ENCODE results near the gene POTEG. TPM values are rescaled to one million over a fixed set of nuclear protein-coding genes. Genes with fewer than 3 reads are reported as not detected.
"Not testable (repeated sequence)": the region's sequence is repeated elsewhere in the genome, so short reads cannot be mapped to it uniquely, and the experiment has no call there.

POTEG gene
- total and polyA plus RNA-seq, 9 donors = not detected

GRCh38 chr14:19371767-19372166 lies 62.4 kb downstream of the POTEG start:
- H3K9me3 ChIP-seq; H3K27ac ChIP-seq; H3K36me3 ChIP-seq; H3K4me1 ChIP-seq (ENCODE audit: insufficient read depth); H3K4me3 ChIP-seq; DNase-seq; H3K27me3 ChIP-seq; intact Hi-C loops (cut with DNase I): not testable (repeated sequence)
- 76 to 82% (median 81%) methylated on average over 10 of the region's 16 CpGs for WGBS, 3 donors

DNA sequence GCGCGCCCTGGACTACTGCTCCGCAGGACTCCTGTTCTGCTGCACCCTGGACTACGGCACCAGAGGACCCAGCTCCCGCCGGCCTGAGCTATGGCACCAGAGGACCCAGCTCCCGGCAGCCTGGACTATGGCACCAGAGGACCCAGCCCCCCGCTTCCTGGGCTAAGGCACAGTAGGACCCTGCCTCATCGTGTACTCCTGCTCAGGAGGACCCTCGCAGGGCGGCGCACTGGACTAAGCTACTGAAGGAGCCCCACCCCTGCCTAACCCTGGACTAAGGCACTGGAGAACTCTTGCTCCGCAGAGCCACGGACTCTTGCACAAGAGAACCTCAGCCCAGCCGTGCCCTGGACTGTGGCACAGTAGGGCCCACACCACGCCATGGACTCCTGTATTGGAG lies 71.3 kb downstream of the POTEG start:
- H3K27ac ChIP-seq; H3K4me3 ChIP-seq; DNase-seq; intact Hi-C loops (cut with DNase I); H3K27me3 ChIP-seq; H3K36me3 ChIP-seq; H3K4me1 ChIP-seq (ENCODE audit: insufficient read depth); H3K9me3 ChIP-seq: not testable (repeated sequence)
- WGBS, 3 donors = 33 to 92% (median 90%) methylated on average over 1 to 6 of the region's 16 CpGs

DNA sequence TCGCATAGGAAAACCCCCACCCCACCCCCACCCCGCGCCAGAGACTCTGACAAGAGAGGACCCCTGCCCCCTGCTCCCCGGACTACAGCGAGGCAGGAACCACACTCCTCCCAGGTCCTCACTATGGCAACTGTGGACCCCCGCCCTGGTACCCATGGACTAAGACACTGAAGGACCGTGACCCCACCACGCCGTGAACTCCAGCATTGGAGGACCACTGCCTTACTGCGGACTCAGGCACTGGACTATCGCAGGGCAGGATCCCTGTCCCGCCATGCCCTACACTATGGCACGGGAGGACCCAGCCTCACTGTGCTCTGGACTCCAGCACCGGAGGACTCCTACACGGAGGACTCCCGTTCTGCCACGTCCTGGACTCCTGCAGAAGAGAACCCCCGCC lies 71.8 kb downstream of the POTEG start:
- intact Hi-C loops (cut with DNase I); H3K36me3 ChIP-seq; H3K4me3 ChIP-seq; H3K4me1 ChIP-seq (ENCODE audit: insufficient read depth); H3K27ac ChIP-seq; H3K27me3 ChIP-seq; H3K9me3 ChIP-seq: not testable (repeated sequence)
- 90 to 92% (median 91%) methylated on average over 4 to 11 of the region's 18 CpGs for WGBS, 3 donors
- peak in 1 of 5 donors; percentile 27 for DNase-seq

DNA sequence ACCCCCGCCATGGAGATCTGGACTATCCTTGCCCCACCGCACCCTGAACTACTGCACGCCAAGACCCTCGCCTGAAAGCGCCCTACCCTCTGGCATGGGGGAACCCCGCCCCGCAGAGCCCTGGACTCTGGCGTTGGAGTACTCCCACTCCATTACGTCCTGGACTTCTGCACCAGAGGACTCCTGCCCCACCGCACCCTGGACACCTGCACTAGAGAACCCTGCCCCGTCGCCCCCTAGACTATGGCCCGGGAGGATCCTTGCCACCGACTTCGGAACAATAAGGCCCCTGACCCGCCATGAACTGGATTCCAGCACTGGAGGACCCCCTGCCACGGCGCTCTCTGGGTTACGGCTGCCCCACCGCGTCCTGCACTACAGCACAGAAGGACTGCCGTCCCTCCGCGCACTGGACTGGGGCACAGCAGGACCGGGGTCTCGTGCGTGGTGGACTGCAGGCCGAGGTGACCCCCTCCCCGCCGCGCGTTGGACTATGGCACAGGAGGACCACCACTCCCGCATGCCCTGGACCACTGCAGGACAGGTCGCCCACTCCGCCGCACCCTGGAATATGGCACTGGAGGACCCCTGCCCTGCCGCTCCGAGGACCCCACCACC lies 72.4 kb downstream of the POTEG start:
- H3K4me3 ChIP-seq; H3K4me1 ChIP-seq (ENCODE audit: insufficient read depth); H3K27me3 ChIP-seq; H3K9me3 ChIP-seq; intact Hi-C loops (cut with DNase I); H3K36me3 ChIP-seq; H3K27ac ChIP-seq: not testable (repeated sequence)
- WGBS, 3 donors = 91 to 92% methylated on average over 9 to 19 of the region's 38 CpGs; no CpG with 5 or more reads in 1 of the 3 donors
- DNase-seq = peak in 1 of 5 donors; percentile 27

GRCh38 chr14:19360937-19361635 lies 73.1 kb downstream of the POTEG start:
- H3K27ac ChIP-seq; intact Hi-C loops (cut with DNase I); H3K36me3 ChIP-seq; H3K4me1 ChIP-seq (ENCODE audit: insufficient read depth); H3K9me3 ChIP-seq; H3K4me3 ChIP-seq; H3K27me3 ChIP-seq: not testable (repeated sequence)
- peak in 1 of 5 donors; percentile 36 for DNase-seq
- 85 to 98% methylated on average over 8 to 9 of the region's 34 CpGs; no CpG with 5 or more reads in 1 of the 3 donors for WGBS, 3 donors

Small RNA genes within 50 kb of the gene (small RNA-seq; reads per million reads assigned to genes)
- not detected for gene RNU6-1268P

All from ovary (tissue), 9 donors.